G401.6 (cell line): ENCODE results near the gene PRKCQ.

Experiments used
- FAIRE-seq: peaks from 2 replicates; lab custom pipeline; 2012; peaks lifted over from hg19 to GRCh38; lab: Jason Lieb, UNC

The PRKCQ gene

GRCh38 chr10:6579904-6580278 lies at the start of gene PRKCQ:
Gene PRKCQ, minus strand, starts transcription at chr10:6580276. Its CDS starts 65,141 bp downstream, at chr10:6515135.
- no peak for FAIRE-seq

GRCh38 chr10:6625428-6625827 lies 45.4 kb upstream of the PRKCQ start:
- no peak for FAIRE-seq

- no peak for FAIRE-seq
These were observed 44.3 kb upstream of the PRKCQ start for GRCh38 chr10:6624392-6624791.

- FAIRE-seq: no peak
These were observed 42.8 kb upstream of the PRKCQ start for GRCh38 chr10:6622921-6623320.

- FAIRE-seq: no peak
These were observed 41.5 kb upstream of the PRKCQ start for GRCh38 chr10:6621536-6621935.

GRCh38 chr10:6619660-6620059 lies 39.6 kb upstream of the PRKCQ start:
- no peak for FAIRE-seq

- FAIRE-seq: no peak
These were observed 38.3 kb upstream of the PRKCQ start for GRCh38 chr10:6618340-6618739.

GRCh38 chr10:6617309-6618076 lies 37.4 kb upstream of the PRKCQ start:
- FAIRE-seq: no peak

- FAIRE-seq: no peak
These were observed 35.9 kb upstream of the PRKCQ start for GRCh38 chr10:6615971-6616370.

- FAIRE-seq: no peak
These were observed 32.3 kb upstream of the PRKCQ start for GRCh38 chr10:6612371-6612770.

GRCh38 chr10:6610647-6611046 lies 30.6 kb upstream of the PRKCQ start:
- no peak for FAIRE-seq

GRCh38 chr10:6609625-6610024 lies 29.5 kb upstream of the PRKCQ start:
- no peak for FAIRE-seq

GRCh38 chr10:6607778-6608177 lies 27.7 kb upstream of the PRKCQ start:
- no peak for FAIRE-seq

GRCh38 chr10:6607182-6607581 lies 27.1 kb upstream of the PRKCQ start:
- FAIRE-seq: no peak

GRCh38 chr10:6603142-6604125 lies 23.4 kb upstream of the PRKCQ start:
- no peak for FAIRE-seq

GRCh38 chr10:6602700-6603084 lies 22.6 kb upstream of the PRKCQ start:
- no peak for FAIRE-seq

GRCh38 chr10:6602026-6602699 lies 22.1 kb upstream of the PRKCQ start:
- no peak for FAIRE-seq

- no peak for FAIRE-seq
These were observed 21.2 kb upstream of the PRKCQ start for GRCh38 chr10:6601246-6601805.

- FAIRE-seq: no peak
These were observed 20.3 kb upstream of the PRKCQ start for GRCh38 chr10:6600224-6600987.

- FAIRE-seq: no peak
These were observed 18.6 kb upstream of the PRKCQ start for GRCh38 chr10:6598679-6599078.

- no peak for FAIRE-seq
These were observed 17.4 kb upstream of the PRKCQ start for GRCh38 chr10:6597478-6597877.

- FAIRE-seq: no peak
These were observed 15.4 kb upstream of the PRKCQ start for GRCh38 chr10:6595499-6595898.
